Prostate gland (tissue), 2 donors: ENCODE measurements around the gene GRID2. TPM values are rescaled to one million over a fixed set of nuclear protein-coding genes. Genes with fewer than 3 reads are reported as not detected.

Experiments
- DNase-seq: peaks from one replicate; pipeline ENCODE4 v3.0.0-alpha.2; 2019; ENCODE audit warnings: low spot score
- H3K27ac ChIP-seq, 2 donors: fragments of 200-600 bp; sonication (generic); 2 replicates each; pipeline ENCODE4 v1.5.1; 2017 to 2019
- H3K27me3 ChIP-seq: fragments of 200-600 bp; sonication (generic); replicated peaks from 2 replicates; pipeline ENCODE4 v1.5.1; 2019; ENCODE audit not compliant: insufficient read depth
- H3K36me3 ChIP-seq, 2 donors: fragments of 200-600 bp; sonication (generic); 1 replicate in 1 of 2; 2 replicates in 1 of 2; pipeline versions ENCODE4 v1.5.1 to v1.8.1; 2017 to 2019
- H3K4me1 ChIP-seq: fragments of 200-600 bp; sonication (generic); replicated peaks from 2 replicates; pipeline ENCODE4 v1.5.1; 2019
- H3K4me3 ChIP-seq, 2 donors: fragments of 200-600 bp; sonication (generic); 2 replicates each; pipeline ENCODE4 v1.5.1; 2017 to 2019
- H3K9me3 ChIP-seq: fragments of 200-600 bp; sonication (generic); 2 replicates; pipeline ENCODE4 v1.5.1; 2017
- POLR2A ChIP-seq: fragments of 450-650 bp; IDR thresholded peaks from one replicate; pipeline ENCODE4 v1.6.1; 2016; ENCODE audit warnings: antibody characterized with exemption, mild to moderate bottlenecking
- POLR2AphosphoS5 ChIP-seq: sonication (generic); formaldehyde crosslinking; IDR thresholded peaks from one replicate; pipeline ENCODE4 v1.6.1; 2017; ENCODE audit warnings: antibody characterized with exemption
- WGBS: methylation state at CpG from one replicate; pipeline ENCODE4 v1.1.5; 2018; 5-methylcytosine and 5-hydroxymethylcytosine counted together
- intact Hi-C: fragments of 100-400 bp; cut with DNase I; formaldehyde crosslinking; loops from one replicate; pipeline ENCODE4 v1.14.2; 2022
- total RNA-seq, 2 donors: library from RNA; depleted of rRNA; stranded (reverse); fragments of >200 nt; gene quantifications; one replicate each; pipeline ENCODE4 v1.1.0, GENCODE V29; 2016
- TF ChIP-seq, protein P1 (sequence below), 4 experiments: fragments of 200-600 bp in 2 of 4; fragments of 450-650 bp in 2 of 4; sonication (generic) in 2 of 4; IDR thresholded peaks; 1 replicate in 3 of 4; 2 replicates in 1 of 4; pipeline ENCODE4 v1.5.1; 2016 to 2019; ENCODE audit warnings: antibody characterized with exemption in 4 of 4, mild to moderate bottlenecking in 2 of 4, moderate library complexity in 2 of 4

Gene GRID2
- total RNA-seq, 2 donors from 2014 or later: 0.09 to 11.0 TPM

- intact Hi-C loops: no loop called here
- Histone ChIP-seq H3K9me3 (no peaks in the 10 kb centered on the region), H3K27me3 (no peaks in the 10 kb centered on the region), H3K4me1 (no peaks in the 10 kb centered on the region), H3K36me3 (no peaks in the 10 kb centered on the region), H3K27ac (no peak overlapping the region), H3K4me3 (no peak overlapping the region)
- WGBS: 89% methylated on average over 2 of the region's 2 CpGs
- TF ChIP-seq, protein P1, sequence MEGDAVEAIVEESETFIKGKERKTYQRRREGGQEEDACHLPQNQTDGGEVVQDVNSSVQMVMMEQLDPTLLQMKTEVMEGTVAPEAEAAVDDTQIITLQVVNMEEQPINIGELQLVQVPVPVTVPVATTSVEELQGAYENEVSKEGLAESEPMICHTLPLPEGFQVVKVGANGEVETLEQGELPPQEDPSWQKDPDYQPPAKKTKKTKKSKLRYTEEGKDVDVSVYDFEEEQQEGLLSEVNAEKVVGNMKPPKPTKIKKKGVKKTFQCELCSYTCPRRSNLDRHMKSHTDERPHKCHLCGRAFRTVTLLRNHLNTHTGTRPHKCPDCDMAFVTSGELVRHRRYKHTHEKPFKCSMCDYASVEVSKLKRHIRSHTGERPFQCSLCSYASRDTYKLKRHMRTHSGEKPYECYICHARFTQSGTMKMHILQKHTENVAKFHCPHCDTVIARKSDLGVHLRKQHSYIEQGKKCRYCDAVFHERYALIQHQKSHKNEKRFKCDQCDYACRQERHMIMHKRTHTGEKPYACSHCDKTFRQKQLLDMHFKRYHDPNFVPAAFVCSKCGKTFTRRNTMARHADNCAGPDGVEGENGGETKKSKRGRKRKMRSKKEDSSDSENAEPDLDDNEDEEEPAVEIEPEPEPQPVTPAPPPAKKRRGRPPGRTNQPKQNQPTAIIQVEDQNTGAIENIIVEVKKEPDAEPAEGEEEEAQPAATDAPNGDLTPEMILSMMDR (IDR thresholded peaks at IDR 0.05): no peak
- TF ChIP-seq POLR2AphosphoS5 (no peak), POLR2A (no peak)
- no peak for DNase-seq
Observed at GRCh38 chr4:93710847-93711430, 1407.2 kb downstream of the GRID2 start.

DNA sequence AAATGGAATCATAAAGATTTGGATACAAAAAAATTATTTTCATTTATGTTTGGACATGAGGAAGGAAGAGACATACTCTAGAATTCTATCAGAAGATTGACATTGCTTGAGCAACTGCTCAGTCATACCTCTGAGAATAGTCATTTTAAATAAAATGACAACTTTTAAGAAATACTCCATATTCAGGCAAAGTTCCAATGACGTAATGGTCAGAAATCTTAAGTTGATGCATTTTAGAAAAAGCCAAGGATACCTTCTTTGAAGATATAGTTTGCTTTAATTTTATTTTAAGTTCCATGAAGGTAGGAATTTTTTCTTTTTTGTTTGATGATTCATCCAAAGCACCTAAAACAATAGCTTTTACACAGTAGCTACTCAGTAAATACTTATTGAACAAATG is 1414.5 kb downstream of the GRID2 start:
- no peak overlapping the region for H3K4me3 ChIP-seq
- intact Hi-C loops: no loop called here
- no peaks in the 10 kb centered on the region for H3K27me3 ChIP-seq
- no peak for DNase-seq
- H3K9me3 ChIP-seq: no peaks in the 10 kb centered on the region
- no peaks in the 10 kb centered on the region for H3K36me3 ChIP-seq
- 89% methylated on average over 1 of the region's 1 CpG for WGBS
- no peak for TF ChIP-seq POLR2AphosphoS5
- no peaks in the 10 kb centered on the region for H3K4me1 ChIP-seq
- H3K27ac ChIP-seq: no peak overlapping the region

DNA sequence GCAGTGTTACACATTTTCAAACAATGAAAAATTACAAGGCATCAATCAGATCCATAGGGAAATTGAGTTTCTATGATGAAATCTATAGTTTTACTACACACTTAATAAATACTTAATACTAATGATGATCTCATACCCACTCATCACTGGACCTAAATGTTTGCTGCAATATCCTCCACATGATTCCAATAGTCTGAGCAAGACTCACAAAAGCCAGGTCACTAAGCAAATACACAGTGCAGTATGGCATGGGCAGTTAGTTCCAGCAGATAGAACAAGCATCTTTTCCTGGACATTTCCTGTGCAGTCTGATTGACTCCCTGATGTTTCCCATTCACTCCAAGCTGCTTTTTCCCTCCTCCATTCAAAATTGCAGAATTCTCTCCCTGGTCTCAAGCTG is 1415.8 kb downstream of the GRID2 start:
- no peak overlapping the region for H3K4me3 ChIP-seq
- intact Hi-C loops: no loop called here
- DNase-seq: no peak
- no peaks in the 10 kb centered on the region for H3K36me3 ChIP-seq
- H3K9me3 ChIP-seq: no peaks in the 10 kb centered on the region
- no peaks in the 10 kb centered on the region for H3K4me1 ChIP-seq
- TF ChIP-seq POLR2A (no peak), POLR2AphosphoS5 (no peak)
- TF ChIP-seq, protein P1 (IDR thresholded peaks at IDR 0.05): no peak
- no peak overlapping the region for H3K27ac ChIP-seq
- H3K27me3 ChIP-seq: no peaks in the 10 kb centered on the region

- H3K27ac ChIP-seq: no peak overlapping the region
- no peak overlapping the region for H3K4me3 ChIP-seq
- intact Hi-C loops: no loop called here
Observed at GRCh38 chr4:93722446-93722845, 1418.7 kb downstream of the GRID2 start.

DNA sequence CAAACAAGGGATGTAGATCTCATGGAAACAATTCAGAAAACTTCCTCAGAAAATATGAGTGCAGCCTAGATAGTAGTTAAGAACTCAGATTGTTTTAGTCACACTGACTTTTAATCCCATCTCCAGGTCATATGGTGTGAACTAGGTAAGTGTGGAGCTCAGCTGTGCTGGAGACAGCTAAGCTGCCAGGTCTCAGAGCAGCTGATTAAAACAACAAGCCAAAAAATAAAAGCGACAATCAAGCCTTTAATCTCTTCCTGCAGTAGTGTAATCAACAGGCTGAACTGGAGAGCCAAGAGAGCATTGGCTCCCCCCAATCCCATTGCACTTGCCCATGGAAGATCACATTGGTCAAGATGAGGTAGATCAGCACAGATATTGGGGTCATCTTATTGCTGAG is 1426.5 kb downstream of the GRID2 start:
- WGBS: 54% methylated on average over 1 of the region's 1 CpG
- Histone ChIP-seq H3K36me3 (no peaks in the 10 kb centered on the region), H3K27me3 (no peaks in the 10 kb centered on the region), H3K9me3 (no peaks in the 10 kb centered on the region), H3K4me1 (no peaks in the 10 kb centered on the region), H3K27ac (no peak overlapping the region), H3K4me3 (no peak overlapping the region)
- intact Hi-C loops: no loop called here
- TF ChIP-seq POLR2AphosphoS5 (no peak), POLR2A (no peak)
- TF ChIP-seq, protein P1 (IDR thresholded peaks at IDR 0.05): no peak
- DNase-seq: no peak

More at GRCh38 chr4:93722446-93722845, 1418.7 kb downstream of the GRID2 start:
- WGBS: 97% methylated on average over 1 of the region's 1 CpG
- Histone ChIP-seq H3K27me3 (no peaks in the 10 kb centered on the region), H3K36me3 (no peaks in the 10 kb centered on the region), H3K9me3 (no peaks in the 10 kb centered on the region), H3K4me1 (no peaks in the 10 kb centered on the region)
- DNase-seq: no peak
- TF ChIP-seq POLR2A: no peak
- TF ChIP-seq, protein P1 (IDR thresholded peaks at IDR 0.05): no peak
- TF ChIP-seq POLR2AphosphoS5: no peak
